Measurements from ENCODE around the gene CCDC40.

CCDC40 gene

DNA sequence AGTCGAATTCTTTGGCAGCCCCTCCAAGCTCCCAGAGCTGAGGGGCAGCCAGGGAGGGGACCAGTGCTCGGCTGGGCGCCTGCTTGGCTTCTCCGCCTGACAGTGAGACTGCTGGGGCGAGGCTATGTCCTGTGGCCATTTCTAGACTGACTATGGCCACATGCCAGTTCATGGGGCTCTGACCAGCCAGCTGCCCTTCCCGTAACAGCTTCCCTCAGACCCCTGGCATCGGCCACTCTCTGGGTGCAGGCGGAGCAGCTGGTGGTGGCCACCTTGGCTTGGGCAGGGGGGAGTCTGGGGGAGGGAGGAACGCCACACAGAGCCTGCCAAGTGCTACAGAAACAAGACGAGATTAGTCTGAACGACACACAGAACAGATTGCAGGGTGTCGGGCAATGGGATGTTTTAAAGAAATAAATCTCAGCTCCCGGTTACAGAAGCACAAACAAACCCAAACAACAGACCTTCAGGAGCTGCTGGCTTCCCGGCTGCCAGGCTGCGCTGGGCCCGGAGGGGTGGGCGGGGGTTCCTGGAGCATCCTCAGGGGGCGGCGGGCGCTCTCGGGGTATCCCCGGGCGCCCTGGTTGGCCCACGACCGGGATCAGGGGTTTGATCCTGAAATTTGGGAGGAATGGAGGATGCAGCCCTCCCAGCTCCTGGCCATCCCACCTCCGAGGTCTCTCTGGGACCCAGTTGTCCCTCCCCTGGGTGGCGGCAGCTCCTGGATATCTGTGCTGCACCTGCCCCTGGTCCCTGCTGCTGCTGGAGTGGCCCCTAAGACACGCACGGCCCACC is 35.3 kb upstream of the CCDC40 start:
- DNase-seq (ENCODE audit: low read depth in 2 of 2) = no peak

DNA sequence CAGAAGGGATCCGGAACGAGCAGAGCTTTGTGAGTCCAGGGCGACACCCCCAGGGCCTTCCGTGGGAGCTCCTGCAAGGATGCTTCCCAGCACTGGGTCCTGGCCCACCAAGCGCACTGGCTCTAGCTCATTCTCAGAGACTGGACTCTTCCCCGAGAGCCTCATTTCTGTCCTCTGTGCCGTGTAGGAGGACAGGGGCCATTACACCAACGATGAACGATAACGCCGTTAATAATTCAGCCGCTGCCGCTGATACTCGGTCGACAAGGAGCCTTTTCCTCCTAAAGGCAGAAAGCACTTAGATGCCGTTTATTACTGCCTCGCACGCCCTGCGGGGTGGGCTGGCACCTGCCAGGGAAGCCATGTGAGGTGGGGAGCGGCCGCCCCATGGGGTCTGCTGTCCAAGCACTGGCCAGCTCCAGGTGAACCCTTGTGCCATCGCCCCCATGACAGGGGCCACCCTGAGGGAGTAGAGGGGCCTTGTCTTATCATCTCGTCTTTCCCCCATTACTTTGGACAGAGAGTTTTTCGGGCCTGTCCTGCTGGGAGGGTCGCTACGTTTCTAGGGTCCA is 34.3 kb upstream of the CCDC40 start:
- DNase-seq (ENCODE audit: low read depth in 2 of 2) = no peak

DNA sequence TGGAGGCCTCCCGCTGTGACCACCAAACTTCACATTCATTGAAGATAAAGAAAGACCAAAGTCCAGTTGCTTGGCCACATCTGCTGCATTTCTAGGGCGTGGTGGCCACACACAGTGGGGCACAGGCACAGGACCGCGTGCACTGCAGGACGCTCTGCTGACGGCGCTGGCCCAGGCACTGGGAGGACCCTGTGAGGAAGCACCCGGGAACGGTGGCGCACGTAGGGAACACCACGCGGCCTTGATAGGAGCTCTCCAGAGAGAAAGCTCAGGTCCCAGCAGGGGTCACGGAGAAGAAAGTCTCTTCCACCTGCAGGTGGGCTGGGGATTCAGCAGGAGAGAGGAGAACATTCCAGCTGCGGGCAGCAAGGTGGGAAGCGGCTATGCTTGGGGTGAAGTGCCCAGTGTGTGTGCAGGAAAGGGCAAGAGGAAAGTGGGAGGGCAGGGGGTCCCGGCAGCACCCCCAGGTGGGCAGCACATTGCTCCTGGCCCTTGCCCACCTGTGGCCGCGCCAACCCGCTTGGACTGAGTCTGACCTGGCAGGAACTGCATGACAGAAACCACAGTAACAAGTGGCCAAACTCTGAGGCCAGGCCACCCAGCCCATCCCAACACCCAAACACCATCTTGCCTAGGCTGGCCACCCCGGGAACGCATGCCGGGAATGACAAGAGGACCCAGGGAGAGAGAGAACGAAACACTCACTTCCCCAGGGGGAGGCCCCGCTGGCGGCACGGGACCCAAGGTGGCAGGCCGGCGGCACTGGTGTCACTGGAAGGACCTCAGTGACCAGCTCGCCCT is 33.6 kb upstream of the CCDC40 start:
- no peak for DNase-seq (ENCODE audit: low read depth in 2 of 2)

DNA sequence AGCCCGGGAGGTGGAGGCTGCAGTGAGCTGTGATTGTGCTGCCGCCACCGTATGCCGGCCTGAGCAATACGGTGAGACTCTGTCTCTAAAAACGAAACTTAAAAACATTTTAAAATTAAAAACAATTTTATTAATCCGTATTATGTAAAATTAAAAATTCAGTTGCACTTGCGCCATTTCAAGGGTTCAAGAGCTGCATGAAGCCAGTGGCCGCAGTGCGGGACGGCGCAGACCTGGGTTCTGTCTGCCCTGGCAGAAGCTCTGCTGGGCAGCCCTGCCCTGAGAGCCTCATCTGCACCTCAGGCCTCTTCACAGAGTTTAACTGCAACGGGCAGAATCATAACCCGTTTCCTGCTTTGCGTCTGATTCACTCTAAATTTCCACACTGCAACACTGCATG is 32.5 kb upstream of the CCDC40 start:
- DNase-seq (ENCODE audit: low read depth in 2 of 2) = no peak

DNA sequence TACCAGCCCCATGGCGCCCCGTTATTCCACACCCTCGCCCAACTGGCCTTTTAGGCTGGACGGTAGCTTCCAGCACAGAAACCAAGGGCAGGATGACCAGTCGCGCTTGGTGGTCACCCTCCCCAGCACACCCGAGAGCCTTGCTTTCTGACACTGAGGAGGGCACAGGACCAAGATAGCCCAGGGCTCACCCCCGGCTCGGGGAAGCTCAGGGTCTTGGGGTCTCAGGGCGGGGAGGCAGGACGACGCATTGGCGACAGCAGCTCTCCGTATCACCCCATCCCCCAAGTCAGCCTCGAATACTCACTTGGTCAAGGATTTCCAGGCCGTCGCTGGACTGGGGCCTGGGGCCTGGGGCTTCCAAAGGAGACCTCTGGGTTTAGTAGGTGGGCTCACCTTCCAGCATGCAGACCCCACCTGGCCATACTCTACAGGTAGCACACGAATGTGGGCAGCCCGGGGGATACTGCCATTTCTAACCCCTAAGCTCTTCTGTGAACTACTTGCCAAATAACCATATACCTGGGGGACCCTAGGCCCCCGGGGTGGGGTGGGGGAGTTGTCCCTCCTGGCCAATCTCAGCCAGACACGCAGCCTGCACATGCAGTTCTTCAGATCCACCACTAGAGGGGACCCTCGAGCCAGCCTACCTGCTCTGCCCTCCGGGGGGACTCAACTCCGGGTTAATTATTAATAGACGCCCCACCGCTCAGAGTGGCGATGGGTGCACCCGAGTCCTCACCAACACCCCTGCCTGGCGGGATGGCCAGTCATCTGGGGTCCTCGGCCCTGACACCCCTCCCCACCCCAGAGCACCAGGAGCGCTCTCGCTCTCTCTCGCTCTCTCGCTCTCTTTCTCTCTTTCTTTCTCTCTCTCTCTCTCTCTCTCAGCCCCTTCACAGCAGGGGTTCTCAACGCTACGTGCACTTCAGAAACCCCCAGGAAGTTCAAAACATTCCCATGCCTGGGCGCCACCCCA is 30.8 kb upstream of the CCDC40 start:
- DNase-seq (ENCODE audit: low read depth in 2 of 2) = peak in 1 of 2 donors; percentile 47

DNA sequence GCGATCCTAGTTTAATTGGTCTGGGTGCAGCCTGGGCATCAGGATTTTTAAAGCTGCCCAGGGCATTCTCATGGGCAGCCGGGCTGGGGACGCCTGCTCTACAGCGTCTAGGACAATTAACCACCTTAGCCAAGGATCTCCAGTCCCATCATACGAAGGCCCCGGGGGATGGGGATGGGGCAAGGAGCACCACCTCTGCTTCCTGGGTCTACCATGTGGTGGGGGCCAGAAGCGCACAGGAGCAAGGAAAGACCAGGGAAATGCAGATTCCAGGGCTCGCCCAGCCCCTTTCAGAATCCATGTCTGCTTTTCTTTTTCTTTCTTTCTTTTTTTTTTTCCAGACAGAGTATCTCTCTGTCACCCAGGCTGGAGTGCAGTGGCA is 30.1 kb upstream of the CCDC40 start:
- DNase-seq (ENCODE audit: low read depth in 2 of 2) = no peak

DNA sequence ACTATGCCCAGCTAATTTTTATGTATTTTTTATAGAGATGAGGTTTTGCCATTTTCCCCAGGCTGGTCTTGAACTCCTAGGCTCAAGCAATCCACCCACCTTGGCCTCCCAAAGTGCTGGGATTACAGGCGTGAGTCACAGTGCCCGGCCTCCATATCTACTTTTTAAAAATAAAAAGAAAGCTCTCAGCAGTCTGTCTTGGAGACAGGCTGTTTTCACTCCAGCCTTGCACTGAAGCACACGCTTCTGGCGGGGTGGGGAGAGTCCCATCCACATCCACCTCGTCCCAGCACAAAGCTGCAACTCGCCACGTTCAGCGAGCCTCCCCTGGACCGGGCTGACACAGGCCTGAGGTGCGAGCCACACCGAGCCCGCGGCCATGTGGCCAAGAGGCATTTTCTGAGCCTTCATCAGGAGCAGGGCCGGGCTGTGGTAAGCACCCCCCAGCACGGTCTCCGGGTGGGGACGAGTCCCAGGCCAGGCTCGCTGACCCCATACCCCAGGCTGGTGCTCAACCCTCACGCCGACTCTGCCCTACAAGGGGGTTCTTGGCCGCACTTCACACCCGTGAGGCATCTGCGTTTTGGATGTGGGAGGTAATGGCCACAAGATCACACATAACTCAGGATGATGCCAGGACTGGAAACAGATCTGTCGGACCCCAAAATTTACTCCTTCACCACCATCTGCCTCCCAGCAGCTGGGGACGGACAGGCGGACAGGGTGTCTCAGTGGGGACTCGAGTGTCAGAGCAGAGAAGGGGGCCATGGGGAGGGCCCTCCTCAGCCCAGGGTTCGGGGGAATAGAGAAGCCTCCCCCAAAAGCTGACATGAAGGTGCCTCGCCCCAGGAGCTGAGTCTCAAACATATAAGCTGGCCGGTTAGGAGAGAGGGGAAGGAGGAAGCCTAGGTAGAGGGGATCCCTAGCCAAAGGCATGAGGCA is 29.4 kb upstream of the CCDC40 start:
- no peak for DNase-seq (ENCODE audit: low read depth in 2 of 2)

DNA sequence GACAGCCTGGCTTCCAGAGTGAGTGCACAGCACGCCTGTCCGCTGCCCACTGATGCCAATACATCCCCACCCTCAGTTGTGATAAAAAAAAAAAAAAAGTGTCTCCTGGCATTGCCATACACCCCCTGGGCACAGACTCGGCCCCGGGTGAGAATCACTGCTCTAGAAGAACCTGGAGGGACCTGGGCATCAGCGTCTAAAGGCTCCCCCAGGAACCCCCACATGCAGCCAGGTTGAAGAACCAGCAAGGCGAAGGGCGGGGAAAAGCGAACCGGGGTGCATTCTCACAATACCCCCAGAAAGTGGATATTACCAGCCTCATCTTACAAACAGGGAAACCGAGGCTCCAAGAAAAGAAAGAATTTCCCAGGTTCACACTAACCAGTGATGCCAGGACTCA is 28.5 kb upstream of the CCDC40 start:
- no peak for DNase-seq (ENCODE audit: low read depth in 2 of 2)

DNA sequence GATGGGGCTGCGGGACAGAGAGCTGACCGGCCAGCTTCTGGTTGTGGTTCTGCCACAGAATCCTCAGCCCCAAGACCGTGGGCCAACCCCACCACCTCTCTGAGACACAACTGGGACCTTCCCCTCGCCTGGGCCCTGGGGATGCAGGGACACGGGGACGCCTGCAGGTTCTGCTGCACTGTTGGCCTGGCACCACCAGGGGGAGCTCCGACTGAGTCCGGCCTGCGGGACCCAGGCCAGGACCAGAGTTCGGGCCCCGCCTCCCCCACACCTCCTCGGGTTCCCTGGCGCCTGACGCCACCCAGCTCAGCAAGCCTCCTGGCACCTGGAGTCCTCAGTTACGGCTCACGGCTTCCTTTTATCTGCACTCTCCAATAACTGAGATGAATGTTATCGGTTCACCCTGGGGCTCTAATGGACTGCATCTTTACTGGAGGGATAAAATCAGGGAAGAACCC is 28.0 kb upstream of the CCDC40 start:
- DNase-seq (ENCODE audit: low read depth in 2 of 2) = peak; percentile 67 to 78

DNA sequence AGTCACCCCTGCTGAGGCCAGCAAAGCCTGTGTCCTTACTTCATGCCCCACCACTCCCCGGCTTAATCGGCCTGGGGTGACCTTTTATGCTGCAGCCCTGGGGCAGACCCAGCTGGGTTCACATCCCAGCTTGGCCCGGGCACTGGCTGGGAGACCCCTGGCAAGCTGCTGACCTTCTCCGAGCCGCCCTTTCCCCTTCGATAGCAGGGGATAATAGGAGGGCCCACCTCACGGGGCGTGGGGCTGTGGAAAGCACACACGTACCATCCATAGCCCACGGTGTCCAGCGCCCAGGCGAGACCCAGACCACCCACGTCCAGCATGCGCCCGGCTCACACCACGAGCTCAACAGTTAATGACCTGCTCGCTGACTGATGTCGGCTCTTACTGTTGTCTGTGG is 27.6 kb upstream of the CCDC40 start:
- DNase-seq (ENCODE audit: low read depth in 2 of 2) = no peak

DNA sequence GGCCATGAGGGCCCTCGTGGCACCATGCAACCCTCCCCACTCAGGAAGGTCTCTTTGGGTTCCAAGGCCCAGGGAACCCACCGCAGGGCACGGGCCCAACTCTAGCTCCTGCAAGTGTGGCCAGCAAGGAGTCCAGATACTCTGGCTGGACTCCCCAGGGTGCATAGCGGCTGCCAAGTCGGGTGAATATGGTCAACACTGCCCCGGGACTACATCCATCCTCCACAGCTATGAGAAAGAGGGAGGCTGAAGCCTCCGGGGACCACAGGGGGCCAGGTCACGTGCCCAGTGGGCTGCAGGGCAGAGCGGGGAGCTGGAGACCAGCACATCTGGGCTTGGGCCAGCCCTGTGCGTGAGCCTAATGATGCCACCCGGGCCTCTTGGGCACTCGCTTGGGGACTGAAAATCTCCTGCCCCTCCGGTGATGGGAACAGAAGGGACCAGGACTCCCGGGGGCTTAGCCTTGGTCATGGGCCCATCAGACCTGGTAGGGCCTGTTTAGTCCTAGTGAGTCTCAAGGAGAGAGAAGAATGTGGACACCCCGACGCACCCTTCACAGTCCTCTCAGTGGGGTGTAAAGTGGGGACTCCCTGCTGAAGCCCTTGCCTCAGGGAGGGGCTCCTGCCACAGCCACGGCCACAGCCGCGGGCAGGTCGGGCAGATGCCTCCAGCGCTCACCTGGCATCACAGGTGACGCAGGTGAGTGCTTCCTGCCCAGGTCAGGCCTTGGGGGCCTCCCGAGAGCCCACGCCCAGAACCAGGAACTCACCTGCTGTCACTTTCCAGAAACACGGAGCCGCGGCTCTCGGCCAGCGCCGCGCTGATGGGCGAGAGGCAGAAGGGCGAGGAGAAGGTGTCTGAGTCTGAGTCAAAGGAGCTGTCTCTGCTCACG is 26.8 kb upstream of the CCDC40 start:
- no peak for DNase-seq (ENCODE audit: low read depth in 2 of 2)

DNA sequence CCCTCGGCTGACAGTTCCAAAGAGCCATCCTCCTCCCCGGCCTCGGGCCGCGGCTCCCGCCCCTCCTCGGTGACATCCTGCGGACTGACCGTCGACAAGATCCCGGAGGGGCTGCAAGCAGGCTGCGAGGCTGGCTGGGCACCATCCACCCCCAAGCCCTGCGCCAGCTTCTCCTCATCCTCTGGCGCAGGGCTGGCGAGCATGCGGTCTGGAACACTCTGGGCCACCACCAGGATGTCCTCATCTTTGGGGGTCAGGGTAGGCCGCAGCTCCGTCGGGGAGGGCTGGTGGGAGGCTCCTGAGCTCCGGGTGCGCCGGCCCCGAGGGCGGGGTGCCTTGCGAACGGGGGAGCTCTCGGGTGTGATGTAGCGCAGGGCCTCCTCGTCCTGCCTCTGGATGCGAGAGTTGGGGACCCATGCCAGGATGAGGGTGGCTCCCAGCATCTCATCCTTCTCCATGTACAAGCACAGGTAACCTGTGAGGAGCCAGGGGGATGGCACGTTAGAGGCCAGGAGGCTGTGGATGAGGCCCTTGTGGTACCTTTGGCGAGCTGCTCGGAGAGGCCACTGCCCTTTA is 26.1 kb upstream of the CCDC40 start:
- DNase-seq (ENCODE audit: low read depth in 2 of 2) = no peak

DNA sequence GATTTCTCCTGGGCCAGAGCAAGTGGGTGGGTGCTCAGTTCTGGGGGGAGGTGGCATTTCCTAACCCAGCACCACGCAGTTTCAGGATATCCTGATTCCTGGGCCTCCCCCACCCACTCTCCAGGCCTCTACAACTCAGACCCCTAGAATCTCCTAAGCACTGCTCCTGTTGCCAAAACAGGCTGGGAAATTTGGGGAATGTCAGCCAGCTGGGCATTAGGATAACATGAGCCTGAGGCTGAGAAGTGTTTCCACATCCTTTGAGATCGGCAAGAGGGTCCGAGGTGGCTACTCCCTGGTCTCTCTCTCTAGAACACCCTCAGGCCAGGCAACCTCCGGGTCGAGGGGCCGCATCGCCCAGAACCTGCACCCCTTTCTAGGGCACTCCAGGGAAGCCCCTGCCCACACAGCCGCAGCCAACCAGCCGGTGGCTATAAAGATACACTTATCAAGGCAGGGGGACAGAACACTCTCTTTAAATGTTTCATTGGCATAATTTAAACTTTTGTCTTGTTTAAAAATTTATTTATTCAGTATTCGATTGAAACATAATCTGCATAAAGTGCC is 24.4 kb upstream of the CCDC40 start:
- no peak for DNase-seq (ENCODE audit: low read depth in 2 of 2)

DNA sequence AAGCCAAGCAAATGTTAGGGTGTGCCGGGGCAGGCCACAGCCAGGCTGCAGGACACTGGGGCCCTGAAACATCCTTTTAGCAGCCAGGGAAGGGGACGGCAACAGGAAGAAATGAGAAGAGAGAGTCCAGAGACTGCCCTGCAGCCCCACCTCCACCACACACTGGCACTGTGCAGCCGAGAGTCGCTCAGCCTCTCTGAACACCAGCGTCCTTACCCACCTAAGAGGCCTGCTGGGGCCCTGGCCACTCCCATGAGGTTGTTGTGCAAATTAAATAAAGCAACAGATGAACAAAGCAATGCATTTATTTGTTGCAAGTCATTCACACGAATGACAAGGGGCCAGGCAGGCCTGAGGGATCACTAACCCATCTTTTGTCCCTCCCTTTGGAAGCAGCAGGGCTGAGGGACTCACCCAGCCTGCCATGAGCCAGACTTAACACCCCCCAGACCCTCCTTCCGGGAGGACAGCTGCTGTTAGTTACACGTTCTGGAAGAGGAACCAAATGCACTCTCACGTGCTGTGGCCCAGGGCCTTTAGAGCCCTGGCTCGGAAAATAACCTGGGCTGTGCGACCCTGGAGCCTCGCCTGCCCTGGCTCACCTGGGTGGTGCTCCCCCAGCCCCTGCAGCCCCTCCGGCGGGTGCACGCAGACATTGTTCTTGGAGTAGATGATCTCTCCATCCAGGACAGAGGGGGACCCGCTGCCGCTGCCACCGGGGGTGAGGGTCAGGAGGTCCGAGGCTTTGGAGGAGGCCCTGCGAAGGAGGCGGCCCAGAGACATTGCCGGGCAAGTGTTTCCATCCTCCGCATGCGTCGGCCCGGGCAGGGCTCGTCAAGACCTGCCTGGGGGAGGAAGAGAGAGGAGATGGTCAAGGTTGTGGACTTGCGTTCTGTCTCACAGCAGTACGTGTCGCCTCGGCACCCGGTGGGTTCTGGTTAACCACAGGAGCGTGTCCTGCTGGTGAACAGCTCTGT is 23.4 kb upstream of the CCDC40 start:
- DNase-seq (ENCODE audit: low read depth in 2 of 2) = no peak

DNA sequence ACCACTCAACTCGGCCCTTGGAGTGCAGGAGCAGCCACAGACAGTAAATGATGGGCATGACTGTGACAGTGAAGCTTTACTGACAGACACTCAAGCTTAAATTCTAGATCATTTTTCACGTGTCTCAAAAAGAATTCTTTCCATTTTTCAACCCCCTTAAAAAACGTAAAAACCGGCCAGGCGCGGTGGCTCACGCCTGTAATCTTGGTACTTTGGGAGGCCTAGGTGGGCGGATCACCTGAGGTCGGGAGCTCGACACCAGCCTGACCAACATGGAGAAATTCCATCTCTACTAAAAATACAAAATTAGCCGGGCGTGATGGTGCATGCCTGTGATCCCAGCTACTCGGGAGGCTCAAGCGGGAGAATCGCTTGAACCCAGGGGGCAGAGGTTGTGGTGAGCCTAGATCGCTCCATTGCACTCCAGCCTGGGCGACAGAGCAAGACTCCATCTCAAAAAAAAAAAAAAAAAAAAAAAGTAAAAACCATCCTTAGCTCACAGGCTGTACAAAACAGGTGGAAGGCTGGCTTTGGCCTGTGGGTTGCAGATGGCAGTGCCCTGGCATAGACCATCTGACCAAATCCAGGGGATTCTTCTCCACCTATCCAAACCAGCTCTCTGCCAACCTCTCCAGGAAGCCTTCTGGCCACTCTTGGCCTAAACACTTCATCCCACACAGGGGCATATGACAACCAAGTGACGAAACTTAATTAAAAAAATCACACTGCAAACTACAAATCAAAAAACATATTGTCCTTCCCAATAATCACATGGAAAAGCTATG is 19.0 kb upstream of the CCDC40 start:
- no peak for DNase-seq (ENCODE audit: low read depth in 2 of 2)

DNA sequence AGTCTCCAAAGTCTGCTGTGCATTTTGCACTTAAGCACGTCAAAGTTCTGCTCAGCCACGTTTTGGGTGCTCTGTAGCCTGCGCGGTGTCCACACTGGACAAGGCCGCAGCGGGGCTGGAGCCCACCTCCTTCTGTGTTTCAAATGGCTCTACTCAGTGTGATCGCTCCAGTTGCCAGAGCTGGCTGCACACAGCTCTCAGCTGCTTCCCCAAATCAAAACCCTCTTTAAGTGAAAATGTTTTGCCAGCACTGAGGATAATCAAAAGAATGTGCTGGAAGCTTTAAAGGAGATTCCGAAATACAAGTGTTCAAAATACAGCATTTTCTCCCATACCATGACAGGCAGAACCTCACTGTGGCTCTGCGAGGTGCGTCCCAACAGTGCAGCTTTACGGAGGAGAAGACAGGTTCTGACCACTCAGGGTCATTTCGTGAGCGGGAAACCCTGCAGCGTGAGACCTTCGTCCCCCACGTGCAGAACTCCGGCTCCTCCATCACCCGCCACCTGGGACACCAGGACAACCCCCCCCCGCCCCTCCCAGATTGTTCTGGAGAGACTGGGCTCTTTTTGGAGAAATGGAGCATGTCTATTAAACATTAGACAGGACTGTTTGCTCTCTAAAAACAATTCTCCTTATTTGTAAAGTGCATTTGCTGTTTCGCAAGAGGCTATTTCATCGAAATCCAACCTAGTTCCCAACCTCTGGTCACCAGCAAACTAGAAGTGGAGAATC is 17.4 kb upstream of the CCDC40 start:
- DNase-seq (ENCODE audit: low read depth in 2 of 2) = no peak

Measured in stimulated activated CD4-positive, alpha-beta T cell treated with anti-CD3 and anti-CD28 coated beads, Interleukin-15, amount 100 ng/mL, for 48 hours (primary cell).